Left lobe of liver (tissue), 2 donors: ENCODE data around the gene SHROOM3. TPM values are rescaled to one million over a fixed set of nuclear protein-coding genes. Genes with fewer than 3 reads are reported as not detected.
"Not testable (repeated sequence)": the region's sequence is repeated elsewhere in the genome, so short reads cannot be mapped to it uniquely, and the experiment has no call there.

ENCODE experiments used
- ATAC-seq: fragments of 200-7000 bp; cut with Tn5 transposase; one replicate; pipeline ENCODE4 v1.9.1; 2020; ENCODE audit warnings: mild to moderate bottlenecking, moderate library complexity
- DNase-seq: peaks from one replicate; pipeline ENCODE4 v3.0.0-alpha.2; 2020; ENCODE audit warnings: low spot score
- total RNA-seq: library from RNA; stranded (reverse); gene quantifications from one replicate; pipeline ENCODE4 v1.2.1, GENCODE V29; 2021
- donor health status: DM: no; HTN: no; CAD: no; lungs with moderate emphysema.
- donor health status: DM: no; HTN: yes; CAD: no.

The SHROOM3 gene
- total RNA-seq, 1 donor from 2014 or later, result 39.9 TPM

- ATAC-seq, result peak; percentile 91
- peak; percentile 81 for DNase-seq
Observed at GRCh38 chr4:76585897-76586360, 150.9 kb downstream of the SHROOM3 start.

DNA sequence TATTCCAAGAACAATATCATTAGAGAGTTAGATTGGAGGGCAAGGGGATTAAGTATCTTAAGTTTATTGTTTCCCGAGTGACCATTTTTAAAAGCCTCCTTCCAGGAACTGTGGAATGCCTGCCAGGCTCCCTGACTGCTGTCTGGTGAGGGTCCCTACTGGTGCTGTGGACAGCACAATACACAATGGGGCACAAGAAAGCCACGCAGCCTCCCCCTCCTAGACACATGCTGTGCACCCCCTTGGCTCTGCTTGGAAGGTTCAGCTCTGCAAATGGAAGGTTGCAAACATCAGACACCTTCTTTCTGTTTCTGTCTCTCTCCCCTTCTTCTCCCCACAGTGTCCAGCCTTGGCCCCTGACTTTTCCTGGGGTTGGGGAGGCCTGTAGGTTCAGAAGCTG, 153.2 kb downstream of the SHROOM3 start:
- DNase-seq (no peak), ATAC-seq (no peak)

DNA sequence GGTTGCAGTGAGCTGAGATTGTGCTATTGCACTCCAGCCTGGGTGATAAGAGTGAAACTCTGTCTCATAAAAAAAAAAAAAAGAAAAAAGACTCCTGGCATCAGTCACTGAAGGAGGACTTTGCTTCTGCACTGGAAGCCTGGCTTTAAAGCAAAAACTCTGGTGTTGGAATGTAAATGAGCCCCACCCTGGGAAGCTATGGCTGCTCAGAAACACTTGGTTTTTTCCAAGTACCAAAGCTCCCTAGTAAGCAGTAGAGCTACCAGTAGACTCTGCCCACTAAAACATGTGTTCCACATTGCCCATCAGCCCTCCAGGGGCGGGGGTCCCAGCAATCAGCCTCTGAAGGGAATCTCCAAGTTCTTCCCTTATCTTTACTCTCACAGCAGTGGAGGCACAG, 154.4 kb downstream of the SHROOM3 start:
- no peak for DNase-seq
- no peak for ATAC-seq

DNA sequence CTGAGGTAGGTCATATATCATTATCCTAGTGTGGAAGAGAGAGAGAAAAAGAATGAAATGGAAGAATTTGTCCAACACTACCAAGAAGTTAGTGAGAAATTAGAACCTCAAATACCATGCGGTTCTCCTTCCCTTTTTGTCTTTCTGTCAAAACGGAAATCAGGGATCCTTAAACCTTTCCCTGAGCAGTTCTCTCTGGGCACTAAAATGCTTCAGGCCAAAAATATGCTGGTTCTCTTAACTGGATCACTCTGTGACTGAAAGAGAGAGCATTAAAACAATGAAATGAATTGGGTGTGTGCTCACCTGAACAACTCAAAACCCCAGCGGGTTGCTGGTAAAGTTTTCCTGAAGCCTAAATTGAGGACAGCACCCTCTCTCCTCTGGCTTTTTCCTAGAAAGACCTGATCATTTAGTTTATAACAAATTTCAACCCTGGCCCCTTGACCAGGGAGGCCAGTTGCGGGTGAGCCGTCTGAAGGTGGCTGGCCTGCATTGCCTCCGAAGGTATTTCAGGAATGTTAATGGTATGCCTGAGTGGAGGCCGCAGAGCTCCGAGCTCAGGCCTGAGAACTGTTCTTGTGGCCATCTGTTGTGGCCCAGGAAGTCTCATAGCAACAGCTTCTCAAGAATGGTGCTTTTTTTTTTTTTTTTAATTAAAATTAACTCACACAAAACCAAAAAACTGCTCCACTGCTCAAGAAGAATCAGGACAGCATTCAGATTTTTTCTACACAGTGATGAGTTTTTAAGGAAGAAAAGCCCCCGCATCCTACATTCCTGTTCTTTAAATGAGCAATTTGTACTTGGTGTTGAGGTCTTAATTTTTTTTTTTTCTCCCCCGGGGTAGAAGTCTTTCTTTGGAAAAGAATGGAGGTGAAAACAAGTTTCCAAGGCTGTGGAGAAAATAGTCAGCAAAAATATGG, 155.1 kb downstream of the SHROOM3 start:
- ATAC-seq, result no peak
- DNase-seq, result no peak

GRCh38 chr4:76590798-76591281, 155.8 kb downstream of the SHROOM3 start:
- ATAC-seq (no peak), DNase-seq (no peak)

- no peak for DNase-seq
Observed at GRCh38 chr4:76591992-76592391, 157.0 kb downstream of the SHROOM3 start.

DNA sequence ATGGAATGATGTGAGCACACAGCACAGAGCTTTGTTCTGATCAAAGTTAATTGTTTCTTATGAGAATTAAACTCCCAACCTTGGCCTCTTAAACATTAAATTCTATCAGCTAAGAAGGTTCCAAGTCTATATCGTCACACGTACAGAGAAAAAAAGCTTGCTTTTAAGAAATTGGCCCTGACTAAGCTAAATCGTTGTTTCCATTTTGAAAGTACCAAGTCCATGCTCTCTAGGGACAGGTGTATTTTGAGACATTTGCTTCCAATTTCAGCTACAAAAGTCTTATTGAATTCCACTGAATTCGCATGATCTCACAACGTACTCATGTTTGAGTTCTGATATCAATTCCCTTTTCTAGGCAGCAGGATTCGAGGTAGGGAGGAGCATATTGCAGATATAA, 157.4 kb downstream of the SHROOM3 start:
- DNase-seq (no peak), ATAC-seq (no peak)

More at GRCh38 chr4:76591992-76592391, 157.0 kb downstream of the SHROOM3 start:
- ATAC-seq, result no peak

- DNase-seq (no peak), ATAC-seq (no peak)
Observed at GRCh38 chr4:76594173-76594572, 159.1 kb downstream of the SHROOM3 start.

GRCh38 chr4:76595435-76595834, 160.4 kb downstream of the SHROOM3 start:
- ATAC-seq, result no peak
- DNase-seq, result no peak

- ATAC-seq, result peak; percentile 15
- no peak for DNase-seq
Observed at GRCh38 chr4:76596713-76597112, 161.7 kb downstream of the SHROOM3 start.

DNA sequence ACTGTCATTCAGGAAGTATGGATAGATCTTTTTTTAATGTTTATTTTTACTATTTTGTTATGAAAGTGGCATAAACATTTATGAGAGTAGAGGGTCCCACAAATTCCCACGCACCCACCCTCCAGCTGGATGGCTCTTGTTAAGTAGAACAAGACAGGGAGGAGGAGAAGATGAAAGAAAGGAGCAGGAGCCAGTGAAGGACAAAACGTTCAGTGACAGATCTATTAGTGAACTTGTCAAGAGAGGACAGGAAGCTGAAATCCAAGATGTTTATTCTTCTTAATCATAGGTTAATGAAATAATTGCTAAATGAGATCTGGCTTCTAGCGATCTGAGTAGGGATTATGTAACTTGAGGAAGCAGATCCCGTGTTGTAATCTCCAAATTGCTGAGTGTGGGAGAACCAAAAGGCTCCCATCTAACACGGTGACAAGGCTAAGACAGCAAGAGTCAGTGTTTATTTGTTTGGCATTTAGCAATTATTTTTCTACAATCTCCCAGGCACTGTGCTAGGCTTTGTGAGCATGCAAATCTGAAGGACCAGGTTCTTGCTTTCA, 162.5 kb downstream of the SHROOM3 start:
- ATAC-seq (peak; percentile 59), DNase-seq (no peak)

DNA sequence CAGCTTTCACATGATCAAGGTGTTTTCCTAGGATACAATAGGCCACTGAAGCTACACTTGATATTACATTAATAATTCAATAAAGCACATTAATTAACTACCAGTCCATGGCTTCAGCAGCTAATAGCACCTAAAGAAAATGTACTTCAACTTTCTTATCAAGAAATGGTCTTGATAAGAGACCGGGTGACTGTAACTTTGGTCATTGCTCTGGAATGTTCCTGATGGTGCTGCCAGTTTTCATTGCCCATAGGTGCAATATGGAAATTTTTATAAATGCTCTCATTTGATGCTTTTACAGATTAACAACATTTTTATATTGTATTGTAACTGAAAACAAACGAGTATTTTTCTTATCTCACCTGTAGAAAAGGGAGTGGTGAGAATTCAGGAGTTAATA, 165.4 kb downstream of the SHROOM3 start:
- ATAC-seq (peak; percentile 15), DNase-seq (no peak)

DNA sequence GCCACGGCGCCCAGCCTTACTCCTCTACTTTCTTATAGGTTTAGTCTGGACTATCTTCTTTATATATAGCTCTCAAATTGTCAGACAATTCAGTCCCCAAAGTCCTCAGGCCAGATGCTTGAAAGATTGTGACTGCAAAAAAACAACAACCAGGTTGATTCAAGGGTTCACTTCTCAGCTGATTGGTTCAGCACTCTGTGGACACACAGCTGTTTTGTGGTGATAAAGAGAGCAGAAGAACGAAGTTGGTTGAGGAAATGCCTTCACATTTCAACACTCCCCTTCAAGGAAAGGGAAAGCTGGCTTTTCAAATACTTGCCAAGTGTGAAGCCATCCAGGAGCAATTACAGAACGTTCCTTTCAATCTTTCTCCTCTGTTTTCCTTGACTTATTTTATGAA, 166.8 kb downstream of the SHROOM3 start:
- DNase-seq (no peak), ATAC-seq (no peak)

DNA sequence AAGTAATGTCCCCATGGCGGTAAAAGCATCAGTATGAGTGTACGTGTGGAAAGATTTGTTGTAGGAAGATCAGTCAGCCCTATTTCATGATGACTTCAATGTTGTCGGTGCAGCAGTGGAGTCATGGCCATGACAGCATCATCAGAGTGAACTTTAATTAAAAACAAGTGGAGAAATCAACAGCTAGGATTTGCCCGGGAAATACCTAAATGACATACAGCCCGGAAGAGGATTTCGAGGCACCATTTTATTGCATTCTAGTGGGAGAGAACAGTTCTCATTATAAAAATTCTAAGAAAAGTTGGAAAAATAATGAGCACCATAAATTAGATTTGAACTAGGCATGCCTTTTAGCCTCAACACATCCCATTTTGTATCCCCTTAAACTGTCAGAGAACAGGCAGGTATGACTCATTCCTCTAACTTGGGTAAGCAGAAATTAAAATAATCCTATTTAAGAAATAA, 170.1 kb downstream of the SHROOM3 start:
- no peak for ATAC-seq
- no peak for DNase-seq

DNA sequence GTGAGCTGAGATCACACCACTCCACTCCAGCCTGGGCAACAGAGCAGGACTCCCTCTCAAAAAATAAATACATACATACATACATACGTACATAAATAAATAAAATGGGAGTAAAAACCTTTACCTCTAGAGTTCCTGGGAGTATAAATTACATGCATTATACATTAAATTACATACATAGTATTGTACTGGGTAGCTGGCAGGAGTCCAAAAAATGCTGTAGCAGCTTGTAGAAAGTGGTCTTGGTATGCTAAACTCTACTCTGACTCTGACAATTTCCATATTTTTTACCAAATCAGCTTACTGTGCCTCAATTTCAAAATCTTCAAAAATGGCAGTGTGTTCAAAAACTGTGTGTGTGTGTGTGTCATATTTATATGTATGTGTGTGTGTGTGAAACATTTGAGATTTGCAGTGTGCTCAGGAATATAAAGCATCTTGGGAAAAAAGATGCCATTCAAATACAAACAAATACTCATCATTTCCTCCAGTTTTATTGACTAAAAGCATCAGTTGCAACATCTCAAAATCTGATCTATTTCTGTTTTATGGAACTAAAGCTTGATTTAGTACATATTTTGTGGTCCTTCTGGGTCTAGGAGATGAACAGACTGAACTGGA, 171.7 kb downstream of the SHROOM3 start:
- DNase-seq (no peak), ATAC-seq (no peak)

DNA sequence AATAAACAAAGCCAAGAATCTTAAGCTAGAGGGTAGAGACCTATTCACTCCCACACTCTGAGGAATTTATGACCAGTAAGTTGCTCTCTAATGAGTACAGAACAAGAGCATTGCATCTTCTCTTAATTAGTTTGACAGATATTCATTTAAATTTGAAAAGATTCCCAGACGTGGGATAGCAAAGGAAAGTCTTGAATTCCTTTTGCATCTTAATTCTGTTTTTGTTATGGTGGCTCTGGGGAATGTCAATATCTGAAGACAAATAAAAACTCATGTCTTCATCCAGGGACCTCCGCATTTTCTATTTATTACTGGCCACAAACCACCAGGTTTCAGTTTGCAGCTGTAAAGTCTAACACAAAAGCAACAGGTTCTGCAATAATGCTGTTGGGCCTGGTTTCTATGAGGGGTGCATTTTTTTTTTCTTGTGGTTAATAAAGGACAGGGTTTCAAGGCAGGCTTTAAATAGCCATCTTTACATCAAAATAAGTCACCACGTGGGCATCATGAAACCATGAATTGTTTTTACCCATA, 172.3 kb downstream of the SHROOM3 start:
- no peak for ATAC-seq
- DNase-seq, result no peak

- ATAC-seq (peak; percentile 32), DNase-seq (no peak)
Observed at GRCh38 chr4:76607846-76608245, 172.8 kb downstream of the SHROOM3 start.

DNA sequence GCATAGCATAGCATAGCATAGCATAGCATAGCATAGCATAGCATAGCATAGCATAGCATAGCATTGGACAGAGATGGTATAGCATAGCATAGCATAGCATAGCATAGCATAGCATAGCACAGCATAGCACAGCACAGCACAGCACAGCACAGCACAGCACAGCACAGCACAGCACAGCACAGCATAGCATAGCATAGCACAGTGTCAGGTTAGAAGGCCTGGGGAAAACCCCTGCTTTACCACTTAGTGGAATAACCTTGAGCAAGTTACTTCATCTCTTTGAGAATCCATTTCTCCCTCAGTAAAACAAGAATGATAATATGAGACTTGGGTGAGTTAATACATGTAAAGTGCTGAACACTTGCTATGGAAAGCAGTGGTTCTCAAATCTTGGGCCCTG, 173.5 kb downstream of the SHROOM3 start:
- DNase-seq, ATAC-seq: not testable (repeated sequence)

- ATAC-seq, result no peak
- no peak for DNase-seq
Observed at GRCh38 chr4:76610751-76611547, 175.9 kb downstream of the SHROOM3 start.

DNA sequence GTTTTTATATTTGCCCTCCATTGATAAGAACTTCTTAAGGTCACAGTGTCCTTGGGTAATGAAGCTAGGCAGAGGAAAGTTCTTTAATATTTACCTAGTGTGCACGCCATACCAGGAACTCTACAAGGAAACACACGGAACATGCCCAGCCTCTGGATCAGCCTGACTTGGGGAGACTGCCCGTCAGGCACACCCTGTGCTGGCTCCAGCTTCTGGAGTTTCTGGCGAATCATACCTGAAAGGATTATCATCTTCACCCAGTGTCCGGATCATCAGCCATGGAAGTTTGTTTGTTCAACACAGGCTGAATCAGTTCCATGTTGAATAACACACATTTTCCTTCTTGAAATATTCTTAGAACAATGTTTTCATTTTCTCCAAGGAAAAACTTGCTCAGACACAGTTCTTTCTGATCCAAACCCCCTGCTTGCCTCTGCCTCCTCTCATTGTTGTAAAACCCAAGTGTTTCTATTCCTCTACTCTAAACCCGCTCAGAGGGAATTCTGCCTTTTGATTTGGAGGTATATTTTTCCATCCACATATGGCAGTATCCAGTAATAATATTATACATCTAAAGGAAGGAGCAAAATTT, 176.7 kb downstream of the SHROOM3 start:
- ATAC-seq (peak; percentile 16), DNase-seq (no peak)
